Amygdala (tissue), 56 donors: ENCODE measurements around the gene HS6ST1.

Experiments used
- DNase-seq, 56 donors: peaks; one replicate each; lab custom pipeline; 2025; lab: John Stamatoyannopoulos, UW

HS6ST1 gene, protein sequence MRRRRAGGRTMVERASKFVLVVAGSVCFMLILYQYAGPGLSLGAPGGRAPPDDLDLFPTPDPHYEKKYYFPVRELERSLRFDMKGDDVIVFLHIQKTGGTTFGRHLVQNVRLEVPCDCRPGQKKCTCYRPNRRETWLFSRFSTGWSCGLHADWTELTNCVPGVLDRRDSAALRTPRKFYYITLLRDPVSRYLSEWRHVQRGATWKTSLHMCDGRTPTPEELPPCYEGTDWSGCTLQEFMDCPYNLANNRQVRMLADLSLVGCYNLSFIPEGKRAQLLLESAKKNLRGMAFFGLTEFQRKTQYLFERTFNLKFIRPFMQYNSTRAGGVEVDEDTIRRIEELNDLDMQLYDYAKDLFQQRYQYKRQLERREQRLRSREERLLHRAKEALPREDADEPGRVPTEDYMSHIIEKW

DNA sequence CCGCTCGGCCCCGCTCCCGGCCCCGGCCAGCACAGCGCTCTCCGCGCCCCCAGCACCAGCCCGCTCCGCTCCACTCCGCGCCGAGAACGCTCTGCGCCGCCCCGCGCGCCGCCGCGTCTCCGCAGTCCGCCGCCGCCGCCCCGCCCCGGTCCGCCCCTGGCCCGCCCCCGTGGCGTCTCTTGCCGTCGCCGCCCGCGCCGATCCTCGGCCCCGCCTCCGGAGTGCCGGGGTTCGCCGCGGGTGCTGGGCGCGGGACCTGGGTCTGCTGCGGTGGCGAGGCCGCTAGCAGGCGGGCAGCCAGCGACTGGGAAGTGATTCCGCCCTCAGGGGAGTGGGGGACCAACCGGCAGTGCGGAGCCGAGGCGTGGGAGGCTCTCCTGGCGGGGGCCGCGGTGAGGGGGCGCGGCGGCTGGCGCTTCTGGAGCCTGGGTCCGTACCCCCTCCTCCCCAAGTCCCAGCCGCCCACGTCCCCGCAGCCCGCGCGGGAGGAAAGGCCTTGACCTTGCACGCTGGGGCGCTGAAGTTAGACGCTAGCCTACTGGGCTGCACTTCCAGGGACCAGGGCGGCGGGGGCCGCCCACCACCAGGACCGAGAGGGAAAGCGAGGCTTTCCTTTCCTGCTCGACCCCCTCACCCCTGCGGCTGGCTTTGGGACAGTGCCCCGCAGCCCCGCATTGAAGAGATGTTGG, at the start of gene HS6ST1:
TSS of gene HS6ST1 (minus strand) at position 93 of the 689 bp plus-strand sequence. CDS start 305 bp downstream, outside the sequence.
- DNase-seq: peak in 53 of 56 donors; percentile 36 to 90 (median 74)

DNA sequence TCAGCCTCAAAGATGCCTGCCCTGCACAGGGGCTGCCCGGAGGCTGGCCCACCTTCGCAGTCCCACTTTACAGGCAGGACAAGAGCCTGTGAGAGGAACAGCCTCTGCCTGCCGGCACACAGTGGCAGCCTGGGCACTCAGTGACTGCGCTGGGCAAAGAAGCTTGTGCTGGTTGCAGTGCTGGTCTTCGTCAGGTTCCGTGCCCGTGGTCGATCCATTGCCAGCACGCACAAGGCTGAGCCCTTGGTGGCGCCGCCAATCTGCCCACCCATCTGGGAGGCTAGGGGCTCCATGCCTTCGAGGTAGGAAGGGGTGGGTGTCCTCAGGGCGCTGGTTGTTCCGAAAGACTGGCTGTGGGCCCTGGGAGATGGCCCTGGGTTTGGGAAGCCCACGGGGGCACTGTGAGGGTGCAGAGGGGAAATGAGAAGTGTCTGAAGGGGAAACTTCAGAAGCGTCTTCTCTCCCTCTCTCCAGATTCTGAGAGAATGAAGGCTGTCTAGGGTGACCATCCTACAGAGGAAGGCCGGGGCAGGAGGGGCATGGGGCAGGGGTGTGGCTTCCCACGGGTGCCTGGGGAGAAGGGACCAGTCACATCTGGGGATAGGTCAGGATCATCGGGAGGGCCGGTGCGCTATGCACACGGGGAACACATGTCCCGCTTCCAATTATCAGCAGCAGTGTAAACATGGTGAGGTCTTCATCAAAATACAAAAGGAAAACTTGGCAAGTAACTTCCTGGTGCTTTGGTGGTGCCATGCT, 49.1 kb upstream of the HS6ST1 start:
- DNase-seq: no peak

DNA sequence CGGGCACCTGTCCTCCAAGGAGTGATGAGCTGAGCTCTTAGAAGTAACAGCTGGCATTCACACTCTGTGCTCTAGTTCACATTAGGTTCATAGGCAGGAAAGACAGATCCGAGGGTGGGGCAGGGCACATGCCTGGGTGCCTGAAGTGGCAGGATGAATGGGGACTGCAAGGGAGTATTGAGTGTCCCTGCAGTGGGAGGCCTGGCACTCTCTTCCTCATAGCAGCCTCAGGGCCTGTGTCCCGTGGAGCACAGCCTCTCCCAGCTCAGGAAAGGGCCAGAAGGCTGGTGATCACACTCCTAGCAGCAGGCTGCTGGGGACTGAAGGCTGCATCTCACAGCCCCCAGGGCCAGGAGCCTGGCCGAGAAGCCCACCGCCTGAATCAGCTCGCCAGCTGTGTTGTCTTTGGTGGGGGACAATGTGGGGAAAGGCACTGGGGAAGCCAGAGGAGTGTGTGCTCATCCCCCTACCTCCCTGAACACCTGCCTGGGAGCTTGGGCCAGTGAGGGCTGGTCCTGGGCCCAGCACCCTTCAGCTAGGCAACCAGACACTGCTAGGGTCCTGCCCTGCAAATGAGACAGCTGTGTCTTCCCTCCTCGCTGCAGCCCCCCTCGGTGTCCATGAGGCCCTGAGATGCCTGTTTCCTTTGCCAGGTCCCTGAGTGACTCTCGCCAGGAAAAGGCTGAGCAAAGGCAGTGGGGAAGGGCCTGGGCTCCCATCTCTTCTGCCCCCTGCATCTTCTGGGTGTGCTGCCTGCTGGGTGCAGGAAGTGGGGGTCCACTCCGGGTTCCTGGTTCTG, 48.2 kb upstream of the HS6ST1 start:
- no peak for DNase-seq

DNA sequence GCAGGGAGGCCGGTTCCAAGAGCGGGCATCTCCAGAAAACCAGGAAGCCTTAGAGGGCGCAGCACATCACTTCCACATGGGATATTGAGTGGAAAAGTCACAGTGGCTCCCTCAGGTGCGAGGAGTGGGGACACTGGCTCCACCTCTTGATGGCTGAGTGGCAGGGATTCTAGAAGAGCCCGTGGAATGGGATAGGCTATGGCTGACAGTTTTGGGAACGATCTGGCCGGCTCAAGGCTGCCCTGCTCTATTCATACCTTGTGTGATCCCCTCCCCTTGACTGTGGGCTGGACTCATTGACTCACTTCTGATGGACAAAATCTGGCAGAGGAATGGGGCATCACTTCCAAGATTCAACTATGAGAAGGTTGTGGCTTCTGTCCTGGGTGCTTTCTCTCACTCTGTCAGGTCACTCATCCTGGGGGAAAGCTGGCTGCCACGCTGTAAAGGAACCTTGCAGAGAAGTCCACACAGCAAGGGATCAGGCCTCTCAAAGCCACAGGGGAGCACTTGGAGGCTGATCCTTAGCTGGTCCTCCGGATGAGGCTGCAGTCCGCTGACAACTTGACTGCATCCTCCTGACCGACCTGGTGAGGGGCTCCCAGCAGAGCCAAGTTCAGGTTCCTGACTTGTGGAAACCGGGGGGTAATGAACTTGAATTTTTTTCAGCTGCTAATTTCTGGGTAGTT, 46.7 kb upstream of the HS6ST1 start:
- DNase-seq: no peak

DNA sequence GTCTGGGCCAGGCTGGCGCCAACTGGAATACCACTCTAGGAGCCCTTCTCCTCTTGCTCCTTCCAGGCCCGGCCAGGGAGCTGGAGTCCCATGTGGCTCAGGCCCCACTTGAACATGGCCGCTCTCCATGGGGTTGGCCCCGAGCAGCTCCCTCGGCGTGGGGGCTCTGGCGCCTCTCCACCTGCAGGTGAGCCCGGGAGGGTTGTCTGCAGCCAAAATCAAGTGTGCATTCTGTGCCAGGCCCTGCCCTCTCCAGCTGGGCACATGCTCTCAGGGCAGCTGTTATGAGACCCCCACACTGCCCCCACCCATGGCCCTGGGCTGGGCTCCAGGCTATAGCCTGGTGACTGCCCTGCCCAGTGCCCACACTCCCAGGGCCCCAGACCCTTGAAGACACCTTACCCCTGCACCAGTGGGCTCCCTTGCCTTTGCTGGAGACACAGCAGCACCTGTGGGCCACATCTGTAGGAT, 45.8 kb upstream of the HS6ST1 start:
- DNase-seq: no peak

DNA sequence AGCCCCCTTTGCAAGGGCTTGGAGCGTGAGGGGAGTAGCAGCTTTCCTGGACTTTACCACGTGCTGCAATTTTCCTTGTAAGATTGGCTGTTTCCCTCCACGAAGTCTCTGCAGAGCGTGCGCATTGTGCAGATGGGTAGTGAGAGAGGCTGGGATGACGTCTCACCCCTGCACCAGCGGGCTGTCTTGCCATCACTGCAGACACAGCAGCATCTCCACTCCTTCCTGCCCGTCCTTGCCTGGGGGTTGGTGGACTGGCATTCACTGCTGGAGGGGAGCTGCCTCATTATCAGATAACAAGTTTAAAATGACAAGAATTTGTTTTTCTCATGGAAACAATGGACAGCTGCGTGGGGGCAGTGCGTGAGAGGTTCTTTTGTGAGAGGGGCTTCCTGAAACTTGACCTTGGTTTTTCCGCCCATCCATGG, 45.3 kb upstream of the HS6ST1 start:
- no peak for DNase-seq

DNA sequence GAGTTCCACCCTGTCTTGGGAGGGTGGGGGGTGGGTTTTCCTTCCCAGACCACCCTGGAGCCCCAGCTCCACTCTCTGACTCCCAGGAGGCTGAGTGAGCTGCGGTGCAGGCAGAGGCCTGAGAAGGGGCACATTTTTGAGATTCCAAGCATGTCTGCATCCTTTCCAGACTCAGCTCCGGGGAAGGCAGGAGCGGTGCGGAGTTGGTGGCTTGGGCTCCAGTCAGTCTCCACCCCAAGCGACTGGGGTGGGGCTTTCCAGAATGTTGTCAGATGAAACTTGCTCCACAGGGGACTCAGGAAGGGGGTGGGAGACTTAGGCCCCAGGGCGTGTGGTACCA, 44.2 kb upstream of the HS6ST1 start:
- DNase-seq: no peak

DNA sequence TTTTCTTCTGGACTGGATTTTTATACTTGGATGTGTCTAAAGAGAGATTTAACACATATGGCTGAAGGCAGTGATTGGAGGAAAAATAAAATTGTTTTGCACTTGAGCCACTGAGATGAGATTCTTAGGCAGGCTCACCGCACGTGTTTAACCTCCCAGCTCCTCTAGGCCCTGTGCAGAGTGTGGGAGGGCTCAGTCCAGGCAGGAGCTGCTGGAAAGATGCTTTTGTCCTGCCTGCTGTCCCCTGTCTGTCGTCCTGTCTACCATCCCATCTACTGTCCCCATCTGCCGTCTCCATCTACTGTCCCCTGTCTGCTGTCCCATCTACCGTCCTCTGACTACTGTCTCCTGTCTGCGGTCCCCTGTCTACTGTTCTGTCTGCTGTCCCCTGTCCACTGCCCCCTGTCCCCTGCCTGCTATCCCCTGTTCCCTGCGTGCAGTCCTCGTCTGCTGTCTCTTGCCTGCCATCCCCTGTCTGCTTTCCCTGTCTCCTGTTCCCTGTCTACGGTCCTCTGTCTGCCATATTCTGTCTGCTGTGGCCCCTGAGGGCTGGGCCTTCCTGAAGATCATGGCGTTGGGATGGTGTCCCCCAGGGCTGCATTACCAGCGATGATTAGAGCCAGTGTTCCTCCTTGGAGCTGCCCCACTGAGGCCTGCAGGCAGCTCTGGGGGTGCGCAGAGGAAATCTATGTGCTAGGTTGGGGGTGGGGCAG, 43.7 kb upstream of the HS6ST1 start:
- no peak for DNase-seq

DNA sequence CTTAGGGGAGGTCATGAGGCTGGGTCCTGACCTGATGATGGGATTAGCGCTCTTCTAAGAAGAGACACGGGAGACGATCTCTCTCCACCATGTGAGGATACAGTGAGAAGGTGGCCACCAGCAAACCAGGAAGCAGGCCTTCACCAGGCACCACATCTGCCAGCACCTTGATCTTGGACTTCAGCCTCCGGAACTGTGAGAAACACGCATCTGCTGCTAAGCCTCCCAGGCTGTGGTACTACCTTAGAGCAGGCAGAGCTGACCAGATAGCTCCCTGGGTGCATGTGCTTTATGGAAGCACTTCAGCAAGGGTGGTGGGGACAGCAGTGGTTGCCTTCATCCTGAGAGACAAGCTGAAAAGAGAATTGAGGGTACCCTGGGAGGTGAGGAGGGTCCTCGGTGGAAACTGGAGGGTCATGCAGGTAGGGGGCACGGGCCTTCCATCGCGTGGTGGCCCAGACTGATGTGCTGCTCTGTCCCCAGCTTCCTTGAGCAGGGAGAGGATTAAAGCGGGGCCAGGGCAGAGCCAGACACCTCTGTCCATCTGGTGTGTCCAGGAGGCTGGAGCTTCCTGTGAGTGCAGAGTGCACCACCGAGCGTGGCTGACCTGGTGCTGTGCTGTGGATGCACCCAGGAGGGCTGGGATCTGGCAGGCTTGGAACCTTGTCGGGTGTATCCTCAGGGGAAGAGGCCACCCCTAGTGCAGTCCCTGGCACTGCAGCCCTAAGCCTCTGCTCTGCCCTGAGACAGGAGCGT, 42.9 kb upstream of the HS6ST1 start:
- DNase-seq: no peak

DNA sequence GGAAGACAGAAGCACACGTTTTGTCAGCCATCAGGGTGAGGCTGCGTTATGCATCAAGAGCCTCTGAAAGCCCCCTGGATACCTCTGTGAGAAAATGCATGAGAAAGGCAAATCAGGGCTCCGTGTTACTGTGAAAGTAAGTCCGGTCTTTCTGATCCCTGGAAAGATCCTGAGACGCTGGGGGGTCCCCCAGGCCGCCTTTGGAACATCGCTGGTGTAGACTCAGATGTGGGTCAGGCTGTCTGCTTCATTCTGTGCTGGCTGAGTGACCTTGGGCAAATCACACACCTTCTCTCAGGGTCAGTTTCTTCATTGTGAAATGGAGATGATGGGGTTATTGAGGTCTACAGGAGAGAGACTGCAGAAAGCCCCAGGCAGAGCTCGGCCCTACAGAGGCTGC, 42.0 kb upstream of the HS6ST1 start:
- DNase-seq: no peak

DNA sequence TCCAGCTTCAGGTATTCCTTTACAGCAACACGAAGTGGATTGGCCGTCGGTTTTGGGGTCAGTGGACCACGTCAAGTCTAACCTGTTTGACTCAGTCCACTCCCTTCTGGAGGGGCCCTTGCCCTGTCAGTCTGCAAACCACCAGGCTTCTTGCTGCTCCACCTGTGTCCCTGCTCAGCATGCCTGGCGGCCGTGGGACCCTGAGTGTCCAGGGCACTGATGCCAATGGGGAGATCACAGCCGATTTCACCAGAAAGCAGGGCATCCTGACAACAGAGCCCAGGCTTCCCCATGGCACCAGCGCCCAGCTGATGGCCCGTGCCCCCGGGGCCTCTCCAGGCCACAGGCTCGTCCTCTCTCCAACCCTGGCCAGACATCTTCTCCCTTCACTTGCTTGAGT, 41.2 kb upstream of the HS6ST1 start:
- DNase-seq: no peak

DNA sequence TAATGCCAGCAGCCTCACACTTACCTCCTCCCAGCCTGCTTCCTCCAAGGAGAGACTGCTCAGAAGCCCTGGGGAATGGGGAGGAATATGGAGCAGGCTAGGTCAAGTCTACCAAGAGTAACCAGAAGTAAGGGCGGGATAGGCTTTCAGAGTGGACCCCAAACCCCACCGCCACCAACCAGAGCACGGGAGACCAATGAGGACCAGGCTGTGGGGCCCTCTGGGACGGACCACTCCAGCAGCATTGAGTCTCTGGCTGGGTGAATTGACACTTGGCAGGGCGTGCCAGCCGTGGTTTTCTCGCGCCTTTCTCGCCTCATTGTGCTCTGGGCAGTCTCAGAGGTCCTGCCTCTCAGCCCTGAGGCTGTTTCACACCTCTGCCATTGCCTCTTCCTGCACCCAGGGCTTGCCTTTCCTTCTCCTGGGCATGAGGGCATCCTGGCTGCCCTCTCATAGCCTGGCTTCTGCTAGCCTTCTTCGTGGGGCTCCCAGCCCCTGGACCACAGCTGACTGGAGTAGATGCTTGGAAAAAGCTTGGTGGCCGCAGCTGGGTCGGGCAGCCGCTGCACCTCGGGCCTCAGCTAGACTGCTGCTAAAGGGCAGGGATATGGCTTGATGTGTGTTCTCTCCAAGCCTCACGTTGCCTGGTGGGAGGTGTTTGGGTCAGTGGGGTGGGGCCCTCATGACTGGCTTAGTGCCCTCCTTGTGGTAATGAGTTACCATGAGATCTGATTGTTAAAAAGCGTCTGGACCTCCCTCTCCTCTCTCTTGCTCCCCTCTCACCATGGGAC, 40.5 kb upstream of the HS6ST1 start:
- no peak for DNase-seq

DNA sequence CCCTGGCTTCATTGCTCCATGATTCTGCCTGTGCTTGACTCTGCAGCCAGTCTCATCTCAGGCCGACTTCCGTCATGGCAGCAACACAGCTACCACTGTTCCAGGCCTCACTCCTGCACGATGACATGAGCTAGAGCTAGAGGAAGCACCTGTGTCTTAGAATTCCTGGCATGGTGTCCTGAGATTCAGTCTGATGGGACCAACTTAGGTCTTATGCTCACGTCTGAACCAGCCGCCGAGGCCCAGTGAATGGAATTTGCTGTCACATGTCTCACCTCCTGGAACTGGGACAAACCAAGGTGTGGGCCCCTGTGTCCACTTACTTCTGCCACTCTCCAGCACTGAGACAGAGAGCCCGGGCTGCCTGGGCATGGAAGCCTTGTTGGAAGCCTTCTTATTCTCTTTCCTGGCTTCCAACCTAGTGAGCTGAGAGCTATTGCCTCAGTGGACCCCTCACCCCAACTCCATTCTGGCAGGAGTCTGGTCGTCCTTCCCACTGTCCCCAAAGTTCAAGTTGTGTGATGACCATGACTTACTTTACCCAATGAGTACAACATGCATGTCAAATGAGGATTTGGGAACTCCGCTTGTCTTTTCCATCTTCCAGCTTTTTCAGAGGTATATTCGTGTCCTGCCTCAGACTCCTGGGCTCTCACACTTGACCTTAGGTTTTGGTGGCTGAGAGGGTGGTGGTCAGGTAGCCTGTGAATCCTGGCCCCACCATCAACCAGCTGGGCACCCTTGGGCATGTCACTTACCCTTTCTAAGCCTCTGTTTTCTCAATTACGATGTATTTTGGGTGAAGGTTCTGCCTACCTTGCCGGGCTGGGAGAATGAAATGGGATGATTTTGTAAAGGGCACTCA, 39.1 kb upstream of the HS6ST1 start:
- no peak for DNase-seq

DNA sequence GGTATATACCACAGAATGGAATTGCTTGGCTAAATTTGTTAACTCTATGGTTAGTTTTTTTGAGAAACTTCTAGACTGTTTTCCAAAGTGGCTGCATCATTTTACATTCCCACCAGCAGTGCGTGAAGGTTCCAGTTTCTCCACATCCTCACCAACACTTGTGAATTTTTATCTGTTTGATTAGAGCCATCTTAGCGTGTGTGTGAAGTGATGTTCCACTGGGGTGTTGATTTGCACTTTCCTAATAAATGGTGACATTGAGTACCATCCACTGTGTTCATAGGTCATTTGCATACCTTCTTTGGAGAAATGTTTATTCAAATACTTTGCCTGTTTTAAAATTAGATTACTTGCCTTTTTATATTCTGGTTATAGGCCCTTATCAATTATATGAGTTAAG, 37.5 kb upstream of the HS6ST1 start:
- no peak for DNase-seq

DNA sequence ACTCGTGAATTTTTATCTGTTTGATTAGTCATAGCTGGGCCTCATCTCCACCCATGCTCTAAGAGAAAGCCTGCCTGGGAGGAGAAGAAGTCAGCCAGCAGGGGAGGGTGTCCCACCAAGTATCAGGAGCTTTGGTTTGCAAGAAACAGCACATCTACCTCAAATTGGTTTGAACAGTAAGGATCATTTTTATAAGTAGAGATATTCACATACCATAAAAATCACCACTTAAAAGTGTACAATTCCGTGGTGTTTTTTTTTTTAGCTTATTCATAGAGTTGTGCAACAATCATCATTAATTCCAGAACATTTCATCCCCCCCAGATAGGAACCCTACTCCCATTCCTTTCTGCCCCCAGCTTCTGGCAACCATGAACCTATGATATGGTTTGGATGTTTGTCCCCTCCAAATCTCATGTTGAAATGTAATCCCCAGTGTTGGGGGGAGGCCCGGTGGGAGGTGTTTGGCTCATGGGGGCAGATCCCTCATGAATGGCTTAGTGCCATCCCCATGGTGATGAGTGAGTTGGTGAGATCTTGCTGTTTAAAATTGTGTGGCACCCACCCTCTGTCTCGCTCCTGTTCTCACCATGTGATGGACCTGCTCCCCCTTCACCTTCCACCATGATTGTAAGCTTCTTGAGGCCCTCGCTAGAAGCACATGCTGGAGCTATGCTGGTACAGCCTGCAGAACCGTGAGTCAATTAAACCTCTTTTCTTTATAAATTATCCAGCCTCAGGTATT, 36.2 kb upstream of the HS6ST1 start:
- no peak for DNase-seq

DNA sequence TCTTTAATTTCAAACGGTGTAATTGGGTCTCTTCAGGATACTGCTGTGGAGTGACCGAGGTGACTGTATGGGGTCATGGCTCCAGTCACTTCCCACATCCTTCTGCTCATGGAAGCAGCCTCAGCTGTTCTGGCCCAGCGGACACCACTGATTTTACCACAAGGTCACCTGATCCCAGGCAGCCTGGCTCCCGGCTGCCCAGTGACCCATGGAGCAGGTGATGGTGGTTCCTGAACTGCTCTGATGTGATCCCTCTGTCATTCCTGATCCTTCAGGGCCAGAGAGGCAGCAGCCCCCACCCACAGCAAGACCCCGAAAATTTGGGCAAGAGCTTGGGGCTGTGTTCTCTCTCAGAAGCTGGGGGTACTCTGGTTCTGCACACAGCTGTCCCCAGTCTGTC, 35.5 kb upstream of the HS6ST1 start:
- no peak for DNase-seq
